ENCODE data around the gene CDK16. TPM values are rescaled to one million over a fixed set of nuclear protein-coding genes. Genes with fewer than 3 reads are reported as not detected.
A peak's percentile ranks its signal among the peaks of the same experiment; 100 is the strongest.

CDK16 gene
- total RNA-seq, 4 donors from 2014 or later: 70.5 to 90.1 (median 88.0) TPM

DNA sequence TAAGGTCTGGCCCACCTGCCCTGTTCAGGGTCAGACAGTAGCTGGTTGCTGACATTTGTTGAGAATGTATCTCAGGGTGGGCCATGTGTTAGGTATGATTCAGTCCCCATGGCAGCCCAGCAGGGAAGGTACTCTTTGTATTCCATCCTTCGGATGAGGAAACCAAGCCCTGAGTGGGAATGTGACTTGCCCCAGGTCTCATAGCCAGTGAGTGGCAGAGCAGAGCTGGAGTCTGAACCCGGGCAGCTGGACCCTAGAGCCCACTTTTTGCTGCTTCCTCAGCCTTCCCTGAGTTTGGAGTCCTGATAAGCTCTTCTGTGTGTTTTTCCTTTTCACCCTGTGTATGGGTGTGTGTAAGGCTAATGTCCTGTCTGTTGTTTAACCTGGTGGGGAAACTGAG lies 46.5 kb upstream of the CDK16 start:
- H3K27ac ChIP-seq: no peak overlapping the region
- DNase-seq (ENCODE audit: low spot score in 2 of 2): peak in 1 of 2 donors; percentile 19
- H3K4me3 ChIP-seq: no peak overlapping the region
- H3K4me1 ChIP-seq: no peaks in the 10 kb centered on the region
- TF ChIP-seq POLR2AphosphoS5 (IDR thresholded peaks at IDR 0.05) (no peak), EP300 (IDR thresholded peaks at IDR 0.05) (no peak), POLR2A (IDR thresholded peaks at IDR 0.05) (no peak), CTCF (IDR thresholded peaks at IDR 0.05) (no peak)
- H3K27me3 ChIP-seq: no peaks in the 10 kb centered on the region
- peaks cover 63% of the 10 kb centered on the region for H3K36me3 ChIP-seq
- no peaks in the 10 kb centered on the region for H3K9me3 ChIP-seq
- WGBS: 68% methylated on average over 2 of the region's 2 CpGs

GRCh38 chrX:47172549-47172948 lies 45.9 kb upstream of the CDK16 start:
- Histone ChIP-seq H3K4me1 (no peaks in the 10 kb centered on the region), H3K27me3 (no peaks in the 10 kb centered on the region), H3K27ac (no peak overlapping the region), H3K4me3 (no peak overlapping the region), H3K36me3 (peaks cover 69% of the 10 kb centered on the region), H3K9me3 (no peaks in the 10 kb centered on the region)
- TF ChIP-seq CTCF (IDR thresholded peaks at IDR 0.05) (no peak), EP300 (IDR thresholded peaks at IDR 0.05) (no peak), POLR2A (IDR thresholded peaks at IDR 0.05) (no peak), POLR2AphosphoS5 (IDR thresholded peaks at IDR 0.05) (no peak)
- peak; percentile 32 to 36 for DNase-seq (ENCODE audit: low spot score in 2 of 2)
- WGBS: 83% methylated on average over 7 of the region's 7 CpGs

GRCh38 chrX:47172971-47173792 lies 45.3 kb upstream of the CDK16 start:
- Histone ChIP-seq H3K27me3 (no peaks in the 10 kb centered on the region), H3K4me3 (no peak overlapping the region), H3K4me1 (no peaks in the 10 kb centered on the region), H3K9me3 (no peaks in the 10 kb centered on the region), H3K36me3 (peaks cover 72% of the 10 kb centered on the region), H3K27ac (no peak overlapping the region)
- 83% methylated on average over 16 of the region's 18 CpGs for WGBS
- peak in 1 of 2 donors; percentile 39 for DNase-seq (ENCODE audit: low spot score in 2 of 2)
- TF ChIP-seq CTCF (IDR thresholded peaks at IDR 0.05) (no peak), EP300 (IDR thresholded peaks at IDR 0.05) (no peak), POLR2A (IDR thresholded peaks at IDR 0.05) (no peak), POLR2AphosphoS5 (IDR thresholded peaks at IDR 0.05) (no peak)

DNA sequence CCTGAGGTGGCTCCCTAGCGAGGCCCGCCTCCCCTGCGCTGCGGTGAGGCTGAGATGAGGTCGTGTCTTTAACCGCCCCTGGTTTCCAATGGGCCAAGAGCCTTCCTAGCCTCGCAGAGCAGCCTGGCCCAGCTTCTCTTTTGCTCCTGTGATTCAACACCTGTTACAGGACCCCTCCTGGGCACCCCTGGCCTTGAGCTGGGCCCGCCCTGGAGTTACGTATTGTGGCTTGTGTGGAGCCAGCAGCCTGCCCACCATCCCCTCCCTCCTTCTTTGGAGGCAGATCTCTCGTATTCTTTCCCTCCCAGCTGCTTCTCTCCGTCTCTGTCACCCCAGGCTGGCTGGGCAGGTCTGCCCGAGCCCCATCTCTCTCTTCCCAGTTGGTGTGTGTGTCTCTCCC lies 44.1 kb upstream of the CDK16 start:
- Histone ChIP-seq H3K27ac (no peak overlapping the region), H3K9me3 (no peaks in the 10 kb centered on the region), H3K4me1 (peaks cover 4% of the 10 kb centered on the region), H3K36me3 (peaks cover 79% of the 10 kb centered on the region), H3K4me3 (no peak overlapping the region), H3K27me3 (no peaks in the 10 kb centered on the region)
- DNase-seq (ENCODE audit: low spot score in 2 of 2): peak in 1 of 2 donors; percentile 50
- TF ChIP-seq POLR2A (IDR thresholded peaks at IDR 0.05) (no peak), POLR2AphosphoS5 (IDR thresholded peaks at IDR 0.05) (no peak), EP300 (IDR thresholded peaks at IDR 0.05) (no peak), CTCF (IDR thresholded peaks at IDR 0.05) (no peak)
- 82% methylated on average over 12 of the region's 12 CpGs for WGBS

- no peak overlapping the region for H3K27ac ChIP-seq
- DNase-seq (ENCODE audit: low spot score in 2 of 2): peak in 1 of 2 donors; percentile 38
- no peaks in the 10 kb centered on the region for H3K9me3 ChIP-seq
- TF ChIP-seq POLR2AphosphoS5 (IDR thresholded peaks at IDR 0.05): no peak
- no peak for TF ChIP-seq EP300 (IDR thresholded peaks at IDR 0.05)
- no peak overlapping the region for H3K4me3 ChIP-seq
- WGBS: 84% methylated on average over 23 of the region's 23 CpGs
- H3K27me3 ChIP-seq: no peaks in the 10 kb centered on the region
- H3K4me1 ChIP-seq: peaks cover 4% of the 10 kb centered on the region
- H3K36me3 ChIP-seq: peaks cover 73% of the 10 kb centered on the region
Measured at GRCh38 chrX:47174846-47175587, 43.5 kb upstream of the CDK16 start.

Data from suprapubic skin (tissue), 4 donors.